ENCODE measurements around the gene ETS2. TPM values are rescaled to one million over a fixed set of nuclear protein-coding genes. Genes with fewer than 3 reads are reported as not detected.

ETS2 gene
- total and polyA plus RNA-seq, 2 experiments from 2014 or later: 19.5 to 36.8 TPM

DNA sequence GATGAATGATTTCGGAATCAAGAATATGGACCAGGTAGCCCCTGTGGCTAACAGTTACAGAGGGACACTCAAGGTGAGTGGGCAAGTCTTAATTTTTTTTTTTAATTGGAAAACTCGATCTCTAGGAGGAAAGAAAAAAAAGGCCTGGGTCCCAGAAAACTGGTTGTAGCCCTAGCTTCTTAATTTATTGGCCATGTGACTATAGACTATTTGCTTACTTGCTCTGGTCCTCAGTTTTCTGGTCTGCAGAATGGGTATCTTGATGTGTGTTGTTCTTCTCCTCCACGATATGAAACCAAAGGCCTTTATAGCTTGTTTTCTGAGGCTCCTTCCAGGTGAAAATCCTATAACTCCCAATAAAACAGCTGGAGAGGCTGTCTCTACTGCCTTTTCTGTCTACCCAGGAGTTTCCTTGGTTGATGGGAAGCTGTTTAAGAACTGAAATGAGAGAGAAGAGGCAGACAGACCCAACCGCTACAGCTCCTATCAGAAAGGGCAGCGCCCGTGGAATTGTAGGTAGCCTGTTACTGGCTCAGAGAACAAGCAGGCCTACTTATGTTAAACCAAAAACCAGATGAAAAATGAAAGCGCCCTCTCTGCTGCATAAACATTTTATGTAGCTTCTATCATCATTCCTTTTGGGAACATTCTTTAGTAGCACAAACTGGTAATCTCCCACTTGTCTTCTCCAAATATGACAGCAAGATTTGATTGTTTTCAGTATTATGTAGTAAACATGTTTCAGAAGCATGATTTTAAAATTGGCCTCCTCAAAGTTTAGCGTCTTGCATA is 4.5 kb downstream of the ETS2 start:
- Mint-ChIP-seq H3K27ac (peak overlapping the region; percentile 93), H3K27me3 (ENCODE audit: insufficient read depth, low read depth, poor library complexity) (peaks cover 3% of the 10 kb centered on the region), H3K9me3 (no peaks in the 10 kb centered on the region; the same call in 1 of the 3 replicates), H3K4me1 (peaks cover 66% of the 10 kb centered on the region), H3K4me3 (peak overlapping the region; percentile 25; the same call in 1 of the 3 replicates), H3K36me3 (ENCODE audit: low read depth) (peaks cover 64% of the 10 kb centered on the region)
- Histone ChIP-seq H3F3A (replicated peaks; ENCODE audit: low read depth) (peaks cover 4% of the 10 kb centered on the region; the same call in 1 of the 2 replicates), H3K27ac (ENCODE audit: low read depth) (peak overlapping the region; percentile 43), H3K36me3 (ENCODE audit: insufficient read depth) (peaks cover 29% of the 10 kb centered on the region), H3K4me2 (peak overlapping the region; percentile 86), H4K20me1 (replicated peaks; ENCODE audit: insufficient read depth) (peaks cover 11% of the 10 kb centered on the region; the same call in 1 of the 2 replicates), H3K9me2 (ENCODE audit: insufficient read depth) (no peaks in the 10 kb centered on the region), H2AFZ (no peak overlapping the region), H3K79me2 (replicated peaks; ENCODE audit: insufficient read depth) (peaks cover 79% of the 10 kb centered on the region), H3K4me1 (ENCODE audit: insufficient read depth) (peaks cover 73% of the 10 kb centered on the region), H3K27me3 (ENCODE audit: insufficient read depth) (no peaks in the 10 kb centered on the region), H3K4me3 (peak overlapping the region; percentile 26)
- ATAC-seq: no peak
- no peak for DNase-seq (ENCODE audit: low spot score)
- TF ChIP-seq ZNF331 (CRISPR knock-in tag; IDR thresholded peaks at IDR 0.05; ENCODE audit: low read depth): no peak
- TF ChIP-seq, protein P1, sequence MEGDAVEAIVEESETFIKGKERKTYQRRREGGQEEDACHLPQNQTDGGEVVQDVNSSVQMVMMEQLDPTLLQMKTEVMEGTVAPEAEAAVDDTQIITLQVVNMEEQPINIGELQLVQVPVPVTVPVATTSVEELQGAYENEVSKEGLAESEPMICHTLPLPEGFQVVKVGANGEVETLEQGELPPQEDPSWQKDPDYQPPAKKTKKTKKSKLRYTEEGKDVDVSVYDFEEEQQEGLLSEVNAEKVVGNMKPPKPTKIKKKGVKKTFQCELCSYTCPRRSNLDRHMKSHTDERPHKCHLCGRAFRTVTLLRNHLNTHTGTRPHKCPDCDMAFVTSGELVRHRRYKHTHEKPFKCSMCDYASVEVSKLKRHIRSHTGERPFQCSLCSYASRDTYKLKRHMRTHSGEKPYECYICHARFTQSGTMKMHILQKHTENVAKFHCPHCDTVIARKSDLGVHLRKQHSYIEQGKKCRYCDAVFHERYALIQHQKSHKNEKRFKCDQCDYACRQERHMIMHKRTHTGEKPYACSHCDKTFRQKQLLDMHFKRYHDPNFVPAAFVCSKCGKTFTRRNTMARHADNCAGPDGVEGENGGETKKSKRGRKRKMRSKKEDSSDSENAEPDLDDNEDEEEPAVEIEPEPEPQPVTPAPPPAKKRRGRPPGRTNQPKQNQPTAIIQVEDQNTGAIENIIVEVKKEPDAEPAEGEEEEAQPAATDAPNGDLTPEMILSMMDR (conservative IDR thresholded peaks at IDR 0.05; ENCODE audit: low read depth in 2 of 2): no peak
- TF ChIP-seq ZNF114 (CRISPR knock-in tag; IDR thresholded peaks at IDR 0.05): no peak
- TF ChIP-seq JUNB (IDR thresholded peaks at IDR 0.05; ENCODE audit: unreplicated experiment): no peak
- TF ChIP-seq, protein P2, sequence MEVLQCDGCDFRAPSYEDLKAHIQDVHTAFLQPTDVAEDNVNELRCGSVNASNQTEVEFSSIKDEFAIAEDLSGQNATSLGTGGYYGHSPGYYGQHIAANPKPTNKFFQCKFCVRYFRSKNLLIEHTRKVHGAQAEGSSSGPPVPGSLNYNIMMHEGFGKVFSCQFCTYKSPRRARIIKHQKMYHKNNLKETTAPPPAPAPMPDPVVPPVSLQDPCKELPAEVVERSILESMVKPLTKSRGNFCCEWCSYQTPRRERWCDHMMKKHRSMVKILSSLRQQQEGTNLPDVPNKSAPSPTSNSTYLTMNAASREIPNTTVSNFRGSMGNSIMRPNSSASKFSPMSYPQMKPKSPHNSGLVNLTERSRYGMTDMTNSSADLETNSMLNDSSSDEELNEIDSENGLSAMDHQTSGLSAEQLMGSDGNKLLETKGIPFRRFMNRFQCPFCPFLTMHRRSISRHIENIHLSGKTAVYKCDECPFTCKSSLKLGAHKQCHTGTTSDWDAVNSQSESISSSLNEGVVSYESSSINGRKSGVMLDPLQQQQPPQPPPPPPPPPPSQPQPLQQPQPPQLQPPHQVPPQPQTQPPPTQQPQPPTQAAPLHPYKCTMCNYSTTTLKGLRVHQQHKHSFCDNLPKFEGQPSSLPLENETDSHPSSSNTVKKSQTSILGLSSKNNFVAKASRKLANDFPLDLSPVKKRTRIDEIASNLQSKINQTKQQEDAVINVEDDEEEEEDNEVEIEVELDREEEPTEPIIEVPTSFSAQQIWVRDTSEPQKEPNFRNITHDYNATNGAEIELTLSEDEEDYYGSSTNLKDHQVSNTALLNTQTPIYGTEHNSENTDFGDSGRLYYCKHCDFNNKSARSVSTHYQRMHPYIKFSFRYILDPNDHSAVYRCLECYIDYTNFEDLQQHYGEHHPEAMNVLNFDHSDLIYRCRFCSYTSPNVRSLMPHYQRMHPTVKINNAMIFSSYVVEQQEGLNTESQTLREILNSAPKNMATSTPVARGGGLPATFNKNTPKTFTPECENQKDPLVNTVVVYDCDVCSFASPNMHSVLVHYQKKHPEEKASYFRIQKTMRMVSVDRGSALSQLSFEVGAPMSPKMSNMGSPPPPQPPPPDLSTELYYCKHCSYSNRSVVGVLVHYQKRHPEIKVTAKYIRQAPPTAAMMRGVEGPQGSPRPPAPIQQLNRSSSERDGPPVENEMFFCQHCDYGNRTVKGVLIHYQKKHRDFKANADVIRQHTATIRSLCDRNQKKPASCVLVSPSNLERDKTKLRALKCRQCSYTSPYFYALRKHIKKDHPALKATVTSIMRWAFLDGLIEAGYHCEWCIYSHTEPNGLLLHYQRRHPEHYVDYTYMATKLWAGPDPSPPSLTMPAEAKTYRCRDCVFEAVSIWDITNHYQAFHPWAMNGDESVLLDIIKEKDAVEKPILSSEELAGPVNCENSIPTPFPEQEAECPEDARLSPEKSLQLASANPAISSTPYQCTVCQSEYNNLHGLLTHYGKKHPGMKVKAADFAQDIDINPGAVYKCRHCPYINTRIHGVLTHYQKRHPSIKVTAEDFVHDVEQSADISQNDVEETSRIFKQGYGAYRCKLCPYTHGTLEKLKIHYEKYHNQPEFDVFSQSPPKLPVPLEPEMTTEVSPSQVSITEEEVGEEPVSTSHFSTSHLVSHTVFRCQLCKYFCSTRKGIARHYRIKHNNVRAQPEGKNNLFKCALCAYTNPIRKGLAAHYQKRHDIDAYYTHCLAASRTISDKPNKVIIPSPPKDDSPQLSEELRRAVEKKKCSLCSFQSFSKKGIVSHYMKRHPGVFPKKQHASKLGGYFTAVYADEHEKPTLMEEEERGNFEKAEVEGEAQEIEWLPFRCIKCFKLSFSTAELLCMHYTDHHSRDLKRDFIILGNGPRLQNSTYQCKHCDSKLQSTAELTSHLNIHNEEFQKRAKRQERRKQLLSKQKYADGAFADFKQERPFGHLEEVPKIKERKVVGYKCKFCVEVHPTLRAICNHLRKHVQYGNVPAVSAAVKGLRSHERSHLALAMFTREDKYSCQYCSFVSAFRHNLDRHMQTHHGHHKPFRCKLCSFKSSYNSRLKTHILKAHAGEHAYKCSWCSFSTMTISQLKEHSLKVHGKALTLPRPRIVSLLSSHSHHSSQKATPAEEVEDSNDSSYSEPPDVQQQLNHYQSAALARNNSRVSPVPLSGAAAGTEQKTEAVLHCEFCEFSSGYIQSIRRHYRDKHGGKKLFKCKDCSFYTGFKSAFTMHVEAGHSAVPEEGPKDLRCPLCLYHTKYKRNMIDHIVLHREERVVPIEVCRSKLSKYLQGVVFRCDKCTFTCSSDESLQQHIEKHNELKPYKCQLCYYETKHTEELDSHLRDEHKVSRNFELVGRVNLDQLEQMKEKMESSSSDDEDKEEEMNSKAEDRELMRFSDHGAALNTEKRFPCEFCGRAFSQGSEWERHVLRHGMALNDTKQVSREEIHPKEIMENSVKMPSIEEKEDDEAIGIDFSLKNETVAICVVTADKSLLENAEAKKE (CRISPR knock-in tag; IDR thresholded peaks at IDR 0.05): no peak
- TF ChIP-seq CREB1 (CRISPR knock-in tag; IDR thresholded peaks at IDR 0.05; ENCODE audit: low read depth): no peak
- TF ChIP-seq, protein P3, sequence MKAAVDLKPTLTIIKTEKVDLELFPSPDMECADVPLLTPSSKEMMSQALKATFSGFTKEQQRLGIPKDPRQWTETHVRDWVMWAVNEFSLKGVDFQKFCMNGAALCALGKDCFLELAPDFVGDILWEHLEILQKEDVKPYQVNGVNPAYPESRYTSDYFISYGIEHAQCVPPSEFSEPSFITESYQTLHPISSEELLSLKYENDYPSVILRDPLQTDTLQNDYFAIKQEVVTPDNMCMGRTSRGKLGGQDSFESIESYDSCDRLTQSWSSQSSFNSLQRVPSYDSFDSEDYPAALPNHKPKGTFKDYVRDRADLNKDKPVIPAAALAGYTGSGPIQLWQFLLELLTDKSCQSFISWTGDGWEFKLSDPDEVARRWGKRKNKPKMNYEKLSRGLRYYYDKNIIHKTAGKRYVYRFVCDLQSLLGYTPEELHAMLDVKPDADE (IDR thresholded peaks at IDR 0.05): no peak
- TF ChIP-seq STAT1 (IDR thresholded peaks at IDR 0.05; ENCODE audit: unreplicated experiment): no peak
- no peak for TF ChIP-seq POLR2AphosphoS5 (IDR thresholded peaks at IDR 0.05; ENCODE audit: low read depth)
- no peak for TF ChIP-seq NANOG (IDR thresholded peaks at IDR 0.05; ENCODE audit: borderline replicate concordance)
- no peak for TF ChIP-seq EZH2 (IDR thresholded peaks at IDR 0.05; ENCODE audit: low read depth, unreplicated experiment)
- no peak for TF ChIP-seq EZH2phosphoT487 (IDR thresholded peaks at IDR 0.05; ENCODE audit: unreplicated experiment)

Measured in GM23338 (cell line).